ENCODE data around the gene ADGRD1. TPM values are rescaled to one million over a fixed set of nuclear protein-coding genes. Genes with fewer than 3 reads are reported as not detected.
"Not testable (repeated sequence)": the region's sequence is repeated elsewhere in the genome, so short reads cannot be mapped to it uniquely, and the experiment has no call there.

ADGRD1 gene
- total RNA-seq, 1 experiment from 2014 or later: 239 TPM

DNA sequence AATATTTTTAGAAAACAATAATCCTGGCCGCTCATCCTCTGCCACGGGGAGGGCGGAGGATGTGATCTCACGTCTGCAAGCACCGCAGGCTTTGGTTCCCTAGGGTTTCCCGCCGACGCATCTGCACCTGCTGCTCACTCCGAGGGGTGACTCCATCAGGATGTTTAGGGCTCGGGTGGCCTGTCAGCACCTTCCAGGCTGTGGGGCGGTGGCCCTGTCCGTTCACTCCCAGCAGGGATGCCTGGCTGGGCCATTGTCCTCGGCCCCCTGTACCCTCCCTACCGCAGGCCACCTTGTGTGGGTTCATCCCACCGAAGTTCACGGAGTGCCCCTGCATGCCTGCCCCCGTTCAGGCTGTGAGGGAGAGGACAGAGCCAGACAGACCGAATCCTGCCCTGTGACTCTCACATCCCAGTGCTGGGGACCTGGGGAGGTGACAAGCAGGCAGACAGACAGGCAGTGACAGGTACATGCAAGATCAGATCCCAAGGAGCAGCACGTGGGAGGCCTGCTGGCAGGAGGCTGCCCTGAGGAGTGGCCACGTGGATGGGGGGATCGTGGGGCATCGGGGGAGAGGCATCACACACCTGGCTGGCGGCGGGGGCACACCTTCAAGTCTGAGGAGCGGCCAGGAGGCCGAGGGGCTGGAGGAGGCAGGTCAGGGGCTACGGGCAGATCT is 112.6 kb downstream of the ADGRD1 start:
- DNase-seq (ENCODE audit: extremely low read depth, low read depth): no peak

- DNase-seq (ENCODE audit: extremely low read depth, low read depth): no peak
Observed at GRCh38 chr12:131066886-131067490, 113.3 kb downstream of the ADGRD1 start.

DNA sequence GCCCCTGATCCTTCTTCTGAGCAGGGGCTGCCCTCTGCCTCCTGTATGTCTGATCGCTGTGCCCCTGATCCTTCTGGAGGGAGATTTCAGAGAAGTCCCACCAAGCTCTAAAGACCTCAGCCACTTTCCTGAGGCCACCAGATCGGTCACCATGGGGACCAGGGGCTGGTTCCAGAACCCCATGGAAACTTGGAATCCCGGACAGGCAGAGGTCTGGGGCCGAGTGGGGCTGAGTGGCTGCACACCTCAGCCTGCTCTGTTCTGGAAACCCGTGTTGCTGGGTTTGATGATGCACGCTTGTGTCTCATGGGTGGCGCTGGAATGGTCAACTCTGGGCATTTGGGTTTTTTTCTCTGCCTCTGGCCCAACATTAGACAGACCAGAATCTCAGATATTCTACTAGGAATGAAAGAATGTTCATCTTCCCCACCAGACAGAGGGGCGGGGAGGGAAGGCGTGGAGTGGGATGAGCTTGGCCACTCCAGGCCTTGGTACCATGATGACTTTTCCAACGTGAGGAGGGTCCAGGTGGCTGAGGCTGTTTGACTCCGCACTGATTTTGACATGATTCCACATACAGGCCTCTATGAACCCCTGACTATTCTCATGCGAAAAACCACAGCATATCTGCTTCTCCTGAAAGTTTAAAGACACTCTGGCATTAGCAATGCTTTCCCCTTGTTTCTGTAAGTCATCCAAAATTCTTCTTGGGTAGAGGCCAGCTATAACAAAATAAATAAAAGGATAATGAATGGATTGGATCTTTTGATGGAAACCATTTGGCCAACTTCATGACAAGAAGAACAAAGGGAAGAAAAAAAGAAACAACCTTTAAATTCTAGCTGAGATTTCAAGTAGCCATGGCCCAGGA is 114.5 kb downstream of the ADGRD1 start:
- no peak for DNase-seq (ENCODE audit: extremely low read depth, low read depth)

DNA sequence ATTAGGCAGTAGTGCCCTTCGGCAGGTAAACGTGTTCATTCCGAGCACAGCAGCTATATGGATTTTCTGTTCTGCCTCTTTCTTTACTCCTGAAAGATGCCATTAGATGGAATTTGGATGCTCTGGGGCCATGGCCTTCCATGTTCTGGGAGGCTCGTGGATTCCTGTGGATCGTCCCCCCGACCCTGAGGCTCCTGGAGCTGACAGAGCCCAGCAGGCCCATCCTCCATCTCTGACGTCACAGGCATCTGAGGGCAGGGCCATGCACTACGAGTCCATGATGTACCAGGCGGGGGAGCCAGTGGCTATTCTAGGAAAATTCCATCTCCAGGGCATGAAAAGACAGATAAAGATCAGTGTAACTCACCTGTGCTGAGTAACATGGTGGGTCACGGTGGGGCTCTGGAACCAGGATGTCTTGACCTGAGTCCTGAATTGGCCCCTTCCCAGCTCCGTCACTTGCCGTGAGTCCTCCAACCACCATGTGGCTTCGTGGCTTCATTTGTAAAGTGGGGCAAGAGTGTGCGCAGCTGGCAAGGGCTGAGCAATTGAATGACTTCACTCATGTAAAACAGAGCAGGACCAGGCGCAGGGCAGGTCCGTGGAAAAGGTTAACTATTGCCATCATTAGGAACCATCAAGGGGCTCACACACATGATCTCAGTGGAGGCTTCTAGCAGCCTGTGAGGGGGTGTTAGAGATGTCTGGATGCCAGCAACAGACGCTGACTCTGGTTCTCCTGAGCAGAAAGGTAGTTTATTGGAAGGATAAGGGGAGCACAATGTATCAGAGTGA is 115.4 kb downstream of the ADGRD1 start:
- DNase-seq (ENCODE audit: extremely low read depth, low read depth): not testable (repeated sequence)

- not testable (repeated sequence) for DNase-seq (ENCODE audit: extremely low read depth, low read depth)
Observed at GRCh38 chr12:131070136-131070535, 116.4 kb downstream of the ADGRD1 start.

DNA sequence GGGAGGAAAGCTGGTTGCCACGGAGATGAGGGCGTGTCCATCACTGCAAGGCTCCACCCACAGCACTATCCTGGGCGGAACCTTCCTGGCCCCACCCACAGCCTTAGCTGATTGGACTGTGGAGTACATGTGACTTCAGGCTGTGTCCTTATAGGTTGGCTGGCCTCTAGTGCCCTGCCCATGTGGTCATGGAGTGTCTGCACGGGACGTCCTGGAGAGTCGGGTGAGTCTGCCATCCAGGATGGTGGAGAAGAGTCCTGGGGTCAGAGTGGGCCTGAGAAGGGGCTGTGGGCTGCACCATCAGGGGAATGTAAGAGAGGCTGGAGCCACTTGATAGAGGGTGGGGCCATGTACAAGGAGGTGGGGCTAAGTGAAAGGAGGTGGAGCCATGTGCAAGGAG is 117.0 kb downstream of the ADGRD1 start:
- not testable (repeated sequence) for DNase-seq (ENCODE audit: extremely low read depth, low read depth)

- not testable (repeated sequence) for DNase-seq (ENCODE audit: extremely low read depth, low read depth)
Observed at GRCh38 chr12:131071234-131071820, 117.6 kb downstream of the ADGRD1 start.

- DNase-seq (ENCODE audit: extremely low read depth, low read depth): not testable (repeated sequence)
Observed at GRCh38 chr12:131071950-131072349, 118.2 kb downstream of the ADGRD1 start.

DNA sequence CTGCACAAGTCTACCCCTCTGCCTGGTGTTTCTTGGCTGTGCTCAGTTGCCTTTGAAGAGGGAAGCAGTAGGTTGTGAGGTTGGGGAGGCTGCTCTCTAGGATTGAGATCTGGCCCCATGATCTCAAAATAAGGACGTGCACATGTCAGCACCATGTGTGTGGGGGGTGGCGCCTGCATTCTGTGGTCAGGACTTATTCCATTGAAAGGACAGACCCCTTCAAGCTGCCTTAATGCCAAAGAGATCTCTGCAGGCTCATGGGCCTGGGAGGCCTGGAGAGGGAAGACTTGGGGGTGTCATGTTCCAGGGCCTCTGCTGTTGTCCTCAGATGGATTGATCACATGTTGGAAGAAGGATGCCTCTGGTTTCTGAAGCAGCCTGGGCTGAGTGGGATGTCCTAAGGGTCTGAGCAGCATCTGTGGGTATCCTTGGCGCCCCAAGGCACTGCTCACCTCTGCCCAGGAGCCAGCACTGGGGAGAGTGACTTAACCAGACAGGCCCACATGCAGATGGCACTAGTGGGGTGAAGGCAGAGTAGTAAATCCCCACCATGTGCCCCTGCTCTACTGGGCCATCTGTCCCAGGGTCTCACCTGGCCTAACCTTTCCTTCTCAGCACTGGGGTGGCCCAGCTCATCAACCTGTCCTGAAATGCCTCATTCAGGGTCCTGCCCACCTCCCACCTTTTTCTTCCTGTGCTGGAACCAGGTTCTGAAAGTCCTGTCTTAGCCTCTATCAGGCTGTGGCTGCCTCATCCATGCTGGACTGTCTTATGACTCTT is 118.9 kb downstream of the ADGRD1 start:
- DNase-seq (ENCODE audit: extremely low read depth, low read depth): no peak

DNA sequence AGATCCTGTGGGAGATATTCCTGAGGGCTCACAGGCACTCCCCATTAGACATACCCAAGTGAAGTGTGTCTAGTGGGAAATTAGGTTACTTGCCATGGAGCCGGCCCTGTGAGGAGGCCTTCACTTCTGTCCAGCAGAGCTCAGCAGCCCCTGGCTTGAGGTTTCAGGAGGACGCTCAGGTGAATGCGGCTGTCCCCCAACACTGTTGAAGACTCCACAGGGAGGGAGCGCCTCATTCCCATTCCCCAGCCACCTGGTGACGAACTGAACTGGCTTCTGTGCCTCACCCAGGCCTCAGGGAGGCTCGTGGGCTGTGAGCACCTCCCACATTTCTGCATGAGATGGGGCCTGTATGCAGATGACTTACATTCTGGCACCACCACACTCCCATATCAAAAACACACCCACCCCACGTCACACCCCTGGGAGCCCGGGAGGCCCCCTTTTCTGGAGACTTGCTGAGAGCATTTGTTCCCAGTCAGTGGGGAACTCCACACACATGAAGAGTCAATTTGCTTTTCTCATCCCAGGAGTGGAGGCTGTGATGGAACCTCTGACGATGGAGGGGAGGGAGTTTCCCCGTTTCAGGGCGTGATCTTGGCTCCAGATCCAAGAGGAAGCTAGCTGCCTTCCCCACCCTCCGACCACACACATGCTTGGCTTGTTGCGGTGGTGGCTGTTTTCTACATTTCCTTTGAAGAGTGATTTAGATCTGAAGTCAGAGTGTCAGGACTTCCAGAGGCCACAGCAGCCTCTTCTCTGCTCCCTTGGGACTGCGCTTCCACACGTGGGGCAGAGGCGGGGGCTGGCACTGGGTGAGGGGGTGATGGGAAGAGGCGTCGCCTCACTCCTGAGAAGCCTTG is 120.7 kb downstream of the ADGRD1 start:
- peak; percentile 20 for DNase-seq (ENCODE audit: extremely low read depth, low read depth)

- no peak for DNase-seq (ENCODE audit: extremely low read depth, low read depth)
Observed at GRCh38 chr12:131075194-131075593, 121.5 kb downstream of the ADGRD1 start.

DNA sequence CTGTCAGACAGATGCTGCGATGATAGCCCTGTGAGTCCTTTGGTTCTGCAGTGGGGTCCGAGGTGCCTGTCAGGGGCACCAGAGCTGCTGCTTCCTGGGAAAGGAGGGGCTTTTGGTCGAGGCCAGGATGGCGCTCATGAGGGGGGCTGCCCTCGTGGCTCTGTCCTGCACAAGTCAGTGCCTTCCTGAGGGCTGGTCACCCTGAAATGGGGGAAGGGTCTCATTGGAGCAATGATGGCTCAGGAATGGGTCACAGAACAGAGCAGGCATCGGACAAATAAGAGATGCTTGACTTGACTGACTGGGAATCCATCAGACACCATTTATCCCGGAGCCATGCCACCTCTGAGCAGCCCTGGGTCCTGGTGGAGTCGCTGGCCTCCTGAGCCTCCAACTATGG is 121.9 kb downstream of the ADGRD1 start:
- DNase-seq (ENCODE audit: extremely low read depth, low read depth): no peak

- no peak for DNase-seq (ENCODE audit: extremely low read depth, low read depth)
Observed at GRCh38 chr12:131076296-131076695, 122.6 kb downstream of the ADGRD1 start.

DNA sequence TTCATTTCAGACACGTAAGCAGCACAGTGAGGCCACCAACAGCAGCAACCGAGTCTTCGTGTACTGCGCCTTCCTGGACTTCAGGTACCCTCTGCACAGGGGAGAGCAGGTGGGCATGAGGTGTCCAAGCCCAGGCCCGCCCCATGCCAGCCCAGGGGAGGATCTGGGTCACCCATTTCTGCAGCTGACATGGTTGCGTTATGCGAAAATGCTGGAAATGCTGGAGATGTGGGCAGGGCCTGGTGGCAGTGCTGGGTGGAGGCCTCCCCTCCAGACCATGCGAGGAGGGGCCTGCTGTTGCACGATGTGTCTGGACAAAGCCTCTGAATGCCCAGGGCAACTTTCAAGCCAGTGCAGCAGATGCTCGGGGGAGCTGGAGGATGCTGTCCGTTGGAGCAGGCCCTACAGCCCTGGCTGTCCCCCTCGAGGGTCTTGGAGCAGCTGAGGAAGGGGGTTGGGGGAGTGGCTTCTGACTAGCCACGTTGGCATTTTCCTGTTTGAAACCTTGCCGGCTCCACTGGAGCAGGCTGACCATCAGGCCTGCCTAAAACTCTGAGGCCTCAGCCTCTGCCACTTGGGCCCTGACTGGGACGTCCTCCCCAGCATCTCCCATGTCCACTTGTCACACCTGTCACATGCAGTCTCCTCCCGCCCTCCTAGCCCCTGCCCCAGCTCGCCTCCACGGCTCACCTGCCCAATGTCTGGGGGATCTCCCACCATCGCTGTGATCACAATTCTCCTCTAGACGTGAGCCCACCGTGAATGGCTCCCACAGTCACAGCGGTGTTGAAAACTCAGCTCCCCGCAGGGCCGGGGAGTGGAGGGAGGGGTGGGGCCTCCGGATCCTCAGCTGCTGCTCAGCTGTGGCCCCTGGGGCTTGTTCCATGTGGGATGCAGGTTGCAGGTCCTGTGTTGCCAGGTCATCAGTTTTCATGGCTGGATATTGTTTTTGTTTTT is 123.4 kb downstream of the ADGRD1 start:
- no peak for DNase-seq (ENCODE audit: extremely low read depth, low read depth)

- no peak for DNase-seq (ENCODE audit: extremely low read depth, low read depth)
Observed at GRCh38 chr12:131077931-131078391, 124.3 kb downstream of the ADGRD1 start.

DNA sequence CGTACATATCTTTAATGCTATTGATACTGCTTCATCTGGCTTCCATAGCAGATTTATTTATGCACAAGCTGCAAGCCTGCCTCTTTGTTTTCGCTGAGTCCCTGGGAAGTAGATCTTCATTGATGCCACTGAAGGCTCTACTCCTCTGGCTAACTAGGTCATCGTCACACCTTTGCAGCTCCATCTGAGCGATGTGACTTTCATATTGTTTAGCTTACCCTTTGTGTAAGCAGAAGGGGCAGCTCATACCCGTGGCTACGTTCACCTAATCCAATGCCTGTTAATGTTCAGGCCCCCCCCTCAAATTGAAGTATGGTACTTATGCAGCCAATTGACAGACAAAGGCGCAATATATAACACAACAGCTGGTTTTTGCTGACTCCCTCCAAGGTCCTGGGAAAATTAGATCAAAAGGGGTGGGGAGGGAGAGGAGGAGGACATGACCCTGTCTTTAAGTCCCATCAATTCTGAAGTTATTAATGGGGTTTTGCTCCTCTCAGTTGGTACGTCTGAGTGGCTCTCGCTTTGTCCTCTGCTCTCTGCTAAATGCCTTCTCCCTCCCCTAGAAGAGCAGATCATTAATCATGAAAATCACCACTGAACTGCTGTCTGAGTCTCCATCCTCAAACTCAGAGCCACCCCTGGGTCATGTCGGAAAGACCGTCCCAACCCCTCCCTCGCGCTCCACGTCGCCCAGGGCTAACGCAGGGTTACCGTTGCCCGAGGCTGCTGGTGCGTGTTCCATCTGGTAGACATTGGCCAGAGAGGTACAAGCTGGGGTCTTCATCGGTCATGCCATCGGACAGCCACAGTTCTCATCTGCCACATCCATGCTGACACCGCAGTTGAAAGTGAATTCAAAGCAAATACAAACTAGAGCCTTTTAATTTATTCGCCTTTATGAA is 128.8 kb downstream of the ADGRD1 start:
- DNase-seq (ENCODE audit: extremely low read depth, low read depth): no peak

All from NCI-H460 (cell line).